ENCODE measurements around the gene GJB4.
"Not testable (repeated sequence)": the region's sequence is repeated elsewhere in the genome, so short reads cannot be mapped to it uniquely, and the experiment has no call there.

Gene GJB4

DNA sequence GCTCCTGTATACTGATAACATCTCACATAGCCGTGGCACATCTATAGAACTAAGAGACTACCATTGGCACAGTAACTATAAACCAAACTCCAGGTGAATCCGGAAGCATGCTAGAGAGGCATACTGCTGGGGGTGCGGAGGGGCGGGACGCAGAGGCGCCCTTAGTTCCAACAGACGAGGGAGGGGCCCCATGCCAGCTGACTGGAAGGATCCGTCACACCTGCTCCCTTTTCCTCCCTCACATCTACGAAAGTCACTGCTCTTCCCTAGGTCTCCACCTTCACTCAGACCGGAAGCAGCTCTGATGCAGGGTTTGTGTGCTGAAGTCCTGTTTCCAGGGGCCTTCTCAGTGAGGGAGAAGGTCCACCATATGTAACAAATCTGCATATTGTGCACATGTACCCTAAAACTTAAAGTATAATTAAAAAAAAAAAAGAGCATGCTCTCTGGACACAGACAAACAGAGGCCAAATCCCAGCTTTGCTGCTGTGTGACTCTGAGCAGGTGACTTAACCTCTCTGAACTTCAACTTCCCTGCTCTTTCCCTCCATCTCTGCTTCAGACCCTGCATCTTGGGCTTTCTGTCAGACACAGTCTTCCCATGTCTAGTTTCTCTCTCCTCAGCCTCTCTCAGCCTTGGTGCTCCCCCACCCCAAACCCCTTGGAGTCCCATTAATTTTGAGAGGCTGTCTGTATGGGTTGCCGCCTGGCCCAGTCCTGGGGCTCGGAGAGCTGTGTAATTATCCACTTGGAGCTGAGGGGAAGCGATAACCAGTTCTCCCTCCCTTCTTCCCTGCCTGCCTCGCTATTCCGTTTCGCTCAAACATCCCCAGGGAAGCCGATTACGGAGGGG, 12.5 kb upstream of the GJB4 start:
- DNase-seq (ENCODE audit: low read depth, low spot score), result no peak

DNA sequence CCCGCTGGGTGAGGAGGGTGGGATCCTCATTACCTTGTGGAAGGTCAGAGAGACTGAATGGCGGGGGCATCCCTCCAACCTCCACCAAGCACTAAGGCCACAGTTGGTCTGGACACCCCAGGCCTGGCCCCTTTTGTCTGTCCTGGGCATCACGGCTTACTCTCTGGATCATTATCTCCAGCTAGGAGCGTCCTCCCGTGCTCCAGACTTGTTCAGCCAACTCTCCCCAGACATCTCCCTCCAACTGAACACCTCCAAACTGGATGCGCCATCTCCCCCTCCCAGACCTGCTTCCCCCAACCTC, 11.9 kb upstream of the GJB4 start:
- DNase-seq (ENCODE audit: low read depth, low spot score), result no peak

DNA sequence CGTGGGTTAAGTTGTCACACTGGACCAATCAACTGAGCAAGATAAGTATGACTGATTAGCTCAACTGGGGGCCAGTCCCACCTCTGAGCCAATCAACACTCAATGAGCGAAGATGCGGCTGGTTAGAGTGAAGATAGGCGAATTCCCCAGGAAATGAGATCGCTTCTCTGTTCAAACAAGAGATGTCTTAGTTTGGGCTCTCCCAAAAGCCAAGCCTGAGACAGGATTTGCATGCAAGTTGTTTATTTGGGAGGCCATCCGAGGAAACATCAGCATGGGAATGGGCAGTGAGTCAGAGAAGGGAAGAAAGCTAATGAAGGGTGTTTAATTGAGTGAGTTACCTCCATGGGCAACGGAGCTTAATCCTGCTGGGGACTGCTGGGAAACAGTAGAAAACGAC, 9.5 kb upstream of the GJB4 start:
- DNase-seq (ENCODE audit: low read depth, low spot score), result no peak

DNA sequence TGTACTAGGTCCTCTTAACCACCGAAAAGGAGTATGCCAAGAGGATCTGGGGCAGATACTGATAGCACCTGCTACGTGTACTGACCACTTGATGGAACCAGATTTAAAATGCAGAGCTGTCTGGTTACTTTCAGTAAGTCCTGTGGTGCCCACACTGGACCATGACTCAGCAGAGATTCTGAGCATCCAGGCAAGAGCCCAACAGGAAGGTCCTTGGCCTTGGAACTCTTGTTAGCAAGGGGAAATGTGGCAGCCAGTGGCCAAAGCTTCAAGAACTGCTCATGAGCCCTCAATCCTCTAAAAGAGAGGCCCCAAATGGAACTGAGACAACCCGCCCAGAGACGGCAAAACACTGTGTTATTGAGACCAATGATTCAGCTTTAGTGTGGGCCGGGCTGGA, 8.9 kb upstream of the GJB4 start:
- no peak for DNase-seq (ENCODE audit: low read depth, low spot score)

DNA sequence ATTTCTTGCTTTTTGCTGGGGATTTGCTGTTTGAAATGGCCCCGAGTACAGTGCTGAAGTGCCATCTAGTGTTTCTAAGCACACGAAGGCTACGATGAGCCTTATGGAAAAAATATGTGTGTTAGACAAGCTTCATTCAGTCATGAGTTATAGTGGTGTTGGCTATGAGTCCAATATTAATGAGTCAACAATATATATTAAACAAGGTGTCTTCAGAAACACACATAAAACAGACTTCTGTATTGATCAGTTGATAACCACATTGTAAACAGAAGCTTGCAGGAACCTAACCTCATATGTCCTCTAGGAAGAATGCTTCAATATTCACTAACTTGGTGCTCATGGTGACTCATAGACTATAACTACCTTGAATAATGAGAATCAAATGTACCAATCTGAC, 6.4 kb upstream of the GJB4 start:
- DNase-seq (ENCODE audit: low read depth, low spot score), result no peak

DNA sequence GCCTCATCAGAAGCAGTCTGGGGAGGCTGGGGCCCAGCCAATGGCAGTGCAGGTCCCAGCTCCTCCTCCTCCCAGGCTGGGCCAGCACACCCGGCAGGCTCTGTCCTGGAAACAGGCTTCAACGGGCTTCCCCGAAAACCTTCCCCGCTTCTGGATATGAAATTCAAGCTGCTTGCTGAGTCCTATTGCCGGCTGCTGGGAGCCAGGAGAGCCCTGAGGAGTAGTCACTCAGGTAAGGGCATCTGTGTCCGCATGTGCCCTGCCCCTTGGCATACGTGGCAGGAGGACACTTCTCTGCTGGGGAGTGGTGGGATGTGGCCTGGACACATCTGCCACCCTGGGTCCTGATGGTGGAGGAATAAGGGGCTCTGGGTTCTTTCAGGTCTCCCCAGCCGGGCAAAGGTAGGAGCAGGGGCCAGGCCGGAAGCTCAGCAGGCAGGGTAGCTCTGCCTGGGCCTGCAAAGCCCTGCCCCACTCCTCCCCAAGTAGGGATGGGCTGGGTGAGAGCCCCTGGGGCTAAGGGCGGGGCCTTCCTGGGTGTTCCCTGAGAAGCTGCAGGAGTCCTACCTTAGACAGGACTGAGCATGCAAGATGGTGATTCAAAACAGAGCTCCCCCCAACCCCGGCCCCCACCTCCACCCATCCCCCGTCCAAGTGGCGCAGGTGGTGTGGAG, 4.4 kb upstream of the GJB4 start, which contains the start of gene GJB5:
GJB5 (plus strand) TSS at position 84 of the 674 bp plus-strand sequence. CDS start 2,284 bp downstream, outside the sequence.
- DNase-seq (ENCODE audit: low read depth, low spot score), result no peak

DNA sequence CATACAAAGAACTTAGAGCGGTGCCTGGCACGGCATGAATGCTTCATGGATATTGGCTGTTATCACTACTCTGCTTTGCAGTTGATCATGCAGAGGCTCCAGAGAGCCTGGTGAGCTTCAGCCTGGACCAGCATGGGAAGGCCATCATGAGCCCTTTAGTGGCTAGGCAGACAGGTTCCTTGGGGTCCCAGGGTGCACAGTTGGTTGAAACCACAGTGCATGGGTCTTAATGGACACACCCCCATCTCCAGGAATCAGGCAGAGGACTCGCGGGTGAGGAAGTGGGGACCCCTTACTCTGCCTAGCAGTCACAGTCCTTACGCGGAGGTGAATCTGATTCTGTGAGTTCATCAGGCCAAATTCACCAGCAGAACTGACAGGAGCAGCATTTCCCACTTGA, 3.6 kb upstream of the GJB4 start:
- DNase-seq (ENCODE audit: low read depth, low spot score), result no peak

DNA sequence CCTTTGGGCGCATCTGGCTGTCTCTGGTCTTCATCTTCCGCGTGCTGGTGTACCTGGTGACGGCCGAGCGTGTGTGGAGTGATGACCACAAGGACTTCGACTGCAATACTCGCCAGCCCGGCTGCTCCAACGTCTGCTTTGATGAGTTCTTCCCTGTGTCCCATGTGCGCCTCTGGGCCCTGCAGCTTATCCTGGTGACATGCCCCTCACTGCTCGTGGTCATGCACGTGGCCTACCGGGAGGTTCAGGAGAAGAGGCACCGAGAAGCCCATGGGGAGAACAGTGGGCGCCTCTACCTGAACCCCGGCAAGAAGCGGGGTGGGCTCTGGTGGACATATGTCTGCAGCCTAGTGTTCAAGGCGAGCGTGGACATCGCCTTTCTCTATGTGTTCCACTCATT, 2.2 kb upstream of the GJB4 start:
- no peak for DNase-seq (ENCODE audit: low read depth, low spot score)

DNA sequence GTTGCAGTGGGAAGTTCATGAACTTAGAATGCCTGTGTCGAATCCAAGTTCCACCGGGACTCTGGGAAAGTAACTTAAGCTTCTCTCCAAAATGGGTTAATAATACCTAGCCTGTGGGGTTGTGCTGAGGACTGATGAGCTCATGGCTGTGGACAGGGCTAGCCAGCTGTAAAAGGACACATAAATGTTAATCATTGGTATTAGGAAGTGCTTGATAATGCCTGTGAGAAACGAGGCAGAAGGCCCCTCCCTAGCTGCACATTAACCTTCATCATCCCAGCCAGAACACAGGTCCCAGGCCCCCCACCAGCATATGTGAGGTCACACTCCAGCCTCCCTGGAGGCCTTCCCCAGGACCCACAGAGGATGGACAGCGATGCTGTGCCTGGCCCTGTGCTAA, 789 bp upstream of the GJB4 start:
- DNase-seq (ENCODE audit: low read depth, low spot score), result no peak

DNA sequence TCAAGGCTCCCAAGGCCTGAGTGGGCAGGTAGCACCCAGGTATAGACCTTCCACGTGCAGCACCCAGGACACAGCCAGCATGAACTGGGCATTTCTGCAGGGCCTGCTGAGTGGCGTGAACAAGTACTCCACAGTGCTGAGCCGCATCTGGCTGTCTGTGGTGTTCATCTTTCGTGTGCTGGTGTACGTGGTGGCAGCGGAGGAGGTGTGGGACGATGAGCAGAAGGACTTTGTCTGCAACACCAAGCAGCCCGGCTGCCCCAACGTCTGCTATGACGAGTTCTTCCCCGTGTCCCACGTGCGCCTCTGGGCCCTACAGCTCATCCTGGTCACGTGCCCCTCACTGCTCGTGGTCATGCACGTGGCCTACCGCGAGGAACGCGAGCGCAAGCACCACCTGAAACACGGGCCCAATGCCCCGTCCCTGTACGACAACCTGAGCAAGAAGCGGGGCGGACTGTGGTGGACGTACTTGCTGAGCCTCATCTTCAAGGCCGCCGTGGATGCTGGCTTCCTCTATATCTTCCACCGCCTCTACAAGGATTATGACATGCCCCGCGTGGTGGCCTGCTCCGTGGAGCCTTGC, 1.7 kb downstream of the GJB4 start:
- DNase-seq (ENCODE audit: low read depth, low spot score), result no peak

DNA sequence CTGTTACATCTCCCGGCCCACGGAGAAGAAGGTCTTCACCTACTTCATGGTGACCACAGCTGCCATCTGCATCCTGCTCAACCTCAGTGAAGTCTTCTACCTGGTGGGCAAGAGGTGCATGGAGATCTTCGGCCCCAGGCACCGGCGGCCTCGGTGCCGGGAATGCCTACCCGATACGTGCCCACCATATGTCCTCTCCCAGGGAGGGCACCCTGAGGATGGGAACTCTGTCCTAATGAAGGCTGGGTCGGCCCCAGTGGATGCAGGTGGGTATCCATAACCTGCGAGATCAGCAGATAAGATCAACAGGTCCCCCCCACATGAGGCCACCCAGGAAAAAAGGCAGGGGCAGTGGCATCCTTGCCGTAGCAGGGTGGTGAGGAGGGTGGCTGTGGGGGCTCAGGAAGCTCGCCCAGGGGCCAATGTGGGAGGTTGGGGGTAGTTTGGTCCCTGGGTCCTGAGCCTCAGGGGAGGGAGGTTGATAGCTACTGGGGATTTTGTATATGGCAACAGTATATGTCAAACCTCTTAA, 2.3 kb downstream of the GJB4 start:
- no peak for DNase-seq (ENCODE audit: low read depth, low spot score)

DNA sequence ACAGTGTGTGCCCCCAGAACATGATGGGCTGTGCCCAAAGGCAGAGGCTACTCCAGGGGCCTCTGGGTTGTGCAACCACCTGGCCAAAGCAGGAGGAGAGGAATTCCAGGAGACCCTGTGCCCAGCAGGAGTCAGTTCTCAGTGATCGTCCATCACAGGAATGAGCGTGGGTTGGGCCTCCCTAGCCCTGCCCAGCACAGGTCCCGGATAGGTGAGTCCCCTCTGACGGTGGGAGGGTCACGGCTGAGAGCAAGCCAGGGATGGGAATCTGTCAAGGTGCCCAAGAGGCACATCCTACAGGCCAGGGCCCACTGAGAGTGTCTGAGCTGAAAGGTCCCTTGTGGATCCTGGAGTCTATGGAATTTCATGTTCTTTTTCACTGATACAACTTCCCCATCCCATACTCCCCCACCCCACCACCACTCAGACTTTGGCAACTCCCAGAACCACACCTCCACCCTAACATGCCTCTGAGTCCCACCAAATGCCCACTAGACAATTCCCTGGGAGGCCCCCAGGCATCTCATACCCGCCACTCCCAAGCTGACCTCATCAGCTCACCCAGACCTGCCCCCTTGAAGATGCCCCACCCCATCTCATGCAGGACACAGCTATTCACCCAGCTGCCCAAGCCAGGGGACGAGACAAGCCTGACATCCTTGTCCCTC, 3.1 kb downstream of the GJB4 start:
- no peak for DNase-seq (ENCODE audit: low read depth, low spot score)

DNA sequence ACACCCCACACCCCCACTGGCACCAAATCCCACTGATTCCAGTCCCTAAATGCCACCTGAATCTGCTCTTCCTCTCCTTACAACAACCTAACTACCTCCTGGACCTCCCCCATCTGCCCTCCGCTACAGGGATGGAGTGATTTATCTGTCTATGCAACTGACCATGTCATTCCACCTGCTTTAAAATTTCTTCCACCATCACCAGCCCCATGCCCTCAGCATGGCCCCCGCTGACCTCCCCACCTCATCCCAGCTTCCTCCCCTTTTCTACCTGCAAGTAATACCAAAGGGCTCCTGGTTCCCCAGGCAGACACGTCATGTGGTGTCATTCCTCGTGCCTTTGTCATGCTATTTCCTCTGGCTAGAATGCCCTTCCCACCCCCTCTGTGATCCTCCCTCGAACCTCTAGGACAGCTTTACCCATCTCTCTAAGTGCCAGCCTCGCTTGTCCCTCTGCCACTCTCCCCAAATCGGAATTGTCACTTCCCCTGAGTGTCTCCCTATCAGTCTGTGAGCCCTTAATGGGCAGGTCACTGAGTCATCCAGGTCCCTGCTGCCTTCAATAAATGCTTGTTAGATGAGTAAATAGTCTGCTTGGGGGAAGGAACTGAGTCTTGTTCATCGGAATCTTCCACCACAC, 3.7 kb downstream of the GJB4 start:
- DNase-seq (ENCODE audit: low read depth, low spot score), result no peak

DNA sequence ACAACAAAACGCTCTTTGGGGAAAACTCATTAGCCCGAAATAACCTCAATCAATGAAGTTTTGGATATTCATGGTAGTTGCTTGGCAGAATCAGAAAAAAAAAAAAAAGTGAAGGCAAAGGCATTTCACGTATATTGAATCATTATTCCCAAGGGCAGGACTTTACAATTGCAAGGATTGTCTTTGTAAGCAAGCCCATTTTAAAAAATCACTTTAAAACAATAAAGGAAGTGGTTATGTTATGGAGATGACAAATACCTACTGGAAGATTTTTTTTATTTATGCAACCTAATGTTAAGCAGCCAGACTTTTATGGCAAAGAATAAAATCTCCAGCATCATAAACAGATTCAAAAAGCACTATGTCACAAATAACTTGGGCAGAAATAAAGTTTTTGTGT, 9.3 kb downstream of the GJB4 start:
- no peak for DNase-seq (ENCODE audit: low read depth, low spot score)

DNA sequence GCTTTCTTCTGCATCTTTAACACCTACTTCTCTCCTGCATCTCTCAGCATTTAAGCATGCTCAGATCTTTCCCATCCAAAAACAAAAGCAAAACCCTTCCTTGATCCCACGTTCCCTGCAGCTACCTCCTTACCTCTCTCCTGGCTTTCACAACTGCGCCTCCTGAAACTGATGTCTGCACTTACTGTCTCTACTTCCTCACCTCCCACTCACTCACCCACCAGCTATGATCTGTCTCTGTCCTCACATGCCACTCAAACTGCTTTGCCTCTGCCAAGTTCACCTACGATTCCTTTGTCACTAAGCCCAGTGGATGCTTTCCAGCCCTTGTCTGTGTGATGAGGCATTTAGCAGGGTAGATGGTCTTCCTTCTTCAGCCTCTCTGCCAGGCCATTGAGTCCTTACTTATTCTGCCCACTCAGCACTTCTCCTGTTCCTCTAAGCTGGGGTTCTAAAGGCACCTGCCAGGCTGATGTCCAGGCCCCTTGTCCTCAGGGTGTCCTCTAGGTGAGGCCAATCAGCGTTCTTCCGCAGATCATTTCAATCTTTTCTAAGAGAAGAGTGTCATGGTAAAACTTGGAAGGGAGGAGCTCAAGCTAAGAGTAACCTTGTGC, 11.5 kb downstream of the GJB4 start:
- DNase-seq (ENCODE audit: low read depth, low spot score), result no peak

DNA sequence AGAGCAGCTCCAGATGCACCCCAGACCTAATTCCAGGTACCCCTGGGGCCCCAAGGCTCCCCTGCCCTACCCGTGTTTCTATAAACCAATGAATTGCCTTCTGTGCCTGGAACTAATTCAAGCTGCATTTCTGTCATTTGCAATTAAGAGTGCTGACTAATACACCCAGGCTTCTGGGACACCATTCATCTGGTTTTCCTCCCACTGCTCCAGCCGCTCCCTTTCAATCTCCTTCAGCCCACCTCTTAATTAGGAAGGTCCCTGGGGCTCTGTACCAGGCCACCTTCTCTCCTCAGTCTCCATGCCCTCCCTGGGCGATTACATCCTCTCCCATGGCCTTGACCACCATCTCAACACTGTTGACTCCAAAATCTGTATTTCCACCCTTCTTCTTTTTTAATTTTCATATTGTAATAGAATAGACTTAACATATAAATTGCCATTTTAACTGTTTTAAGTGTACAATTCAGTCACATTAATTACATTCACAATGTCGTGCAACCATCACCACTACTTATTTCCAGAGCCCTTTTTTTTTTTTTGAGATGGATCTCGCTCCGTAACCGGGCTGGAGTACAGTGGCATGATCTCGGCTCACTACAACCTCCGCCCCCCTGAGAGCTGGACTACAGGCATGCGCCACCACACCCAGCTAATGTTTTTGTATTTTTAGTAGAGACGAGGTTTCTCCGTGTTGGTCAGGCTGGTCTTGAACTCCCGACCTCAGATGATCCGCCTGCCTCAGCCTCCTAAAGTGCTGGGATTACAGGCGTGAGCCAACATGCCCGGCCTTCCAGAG, 12.2 kb downstream of the GJB4 start:
- no peak for DNase-seq (ENCODE audit: low read depth, low spot score)

DNA sequence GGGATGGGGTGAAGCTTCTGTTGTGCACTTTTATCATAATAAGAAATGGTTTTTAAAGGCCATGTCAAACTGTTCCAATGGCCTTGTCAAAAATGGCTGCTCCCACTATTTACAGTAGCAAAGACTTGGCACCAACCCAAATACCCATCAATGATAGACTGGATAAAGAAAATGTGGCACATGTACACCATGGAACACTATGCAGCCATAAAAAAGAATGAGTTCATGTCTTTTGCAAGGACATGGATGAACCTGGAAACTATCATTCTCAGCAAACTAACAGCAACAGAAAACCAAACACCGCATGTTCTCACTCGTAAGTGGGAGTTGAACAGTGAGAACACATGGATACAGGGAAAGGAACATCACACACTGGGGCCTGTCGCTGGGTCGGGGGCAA, 13.6 kb downstream of the GJB4 start:
- not testable (repeated sequence) for DNase-seq (ENCODE audit: low read depth, low spot score)

DNA sequence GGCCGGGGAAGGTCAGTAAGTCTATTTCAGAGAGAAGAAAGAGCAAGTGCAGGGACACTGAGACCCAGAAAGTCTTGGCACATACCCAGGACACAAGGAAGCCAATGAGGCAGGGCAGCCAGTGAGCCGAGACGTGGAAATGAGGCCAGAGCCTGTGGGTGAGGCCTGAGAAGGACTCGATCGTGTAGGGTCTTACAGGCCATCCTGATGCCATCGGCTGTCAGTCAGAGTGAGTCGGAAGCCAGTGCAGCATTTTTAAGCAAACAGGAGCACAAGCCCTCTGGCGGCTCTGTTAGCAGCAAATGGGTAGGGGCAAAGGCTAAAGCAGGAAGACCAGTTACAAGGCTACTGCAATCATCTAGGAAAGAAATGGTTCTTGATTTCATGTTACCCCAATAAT, 15.4 kb downstream of the GJB4 start:
- DNase-seq (ENCODE audit: low read depth, low spot score), result no peak

DNA sequence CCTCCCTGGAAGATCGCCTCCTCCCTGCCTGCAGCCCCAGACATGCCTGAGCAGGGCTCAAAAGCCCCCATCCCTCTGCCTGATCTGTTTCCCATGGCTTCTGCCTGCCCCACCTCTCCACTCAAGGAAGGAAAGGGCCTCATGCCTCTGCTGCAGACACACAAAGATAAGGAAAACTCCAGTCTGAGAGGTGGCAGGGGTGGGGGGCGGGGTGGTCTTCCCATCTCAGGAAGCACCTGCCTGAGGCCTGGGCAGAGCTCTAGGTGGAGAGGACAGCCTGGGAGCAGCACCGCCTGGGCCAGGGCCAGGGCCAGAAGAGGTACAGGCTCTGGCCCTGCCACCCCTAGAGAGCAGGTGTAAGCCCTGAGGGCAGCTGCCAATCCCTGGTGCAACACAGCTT, 17.4 kb downstream of the GJB4 start:
- DNase-seq (ENCODE audit: low read depth, low spot score), result no peak

DNA sequence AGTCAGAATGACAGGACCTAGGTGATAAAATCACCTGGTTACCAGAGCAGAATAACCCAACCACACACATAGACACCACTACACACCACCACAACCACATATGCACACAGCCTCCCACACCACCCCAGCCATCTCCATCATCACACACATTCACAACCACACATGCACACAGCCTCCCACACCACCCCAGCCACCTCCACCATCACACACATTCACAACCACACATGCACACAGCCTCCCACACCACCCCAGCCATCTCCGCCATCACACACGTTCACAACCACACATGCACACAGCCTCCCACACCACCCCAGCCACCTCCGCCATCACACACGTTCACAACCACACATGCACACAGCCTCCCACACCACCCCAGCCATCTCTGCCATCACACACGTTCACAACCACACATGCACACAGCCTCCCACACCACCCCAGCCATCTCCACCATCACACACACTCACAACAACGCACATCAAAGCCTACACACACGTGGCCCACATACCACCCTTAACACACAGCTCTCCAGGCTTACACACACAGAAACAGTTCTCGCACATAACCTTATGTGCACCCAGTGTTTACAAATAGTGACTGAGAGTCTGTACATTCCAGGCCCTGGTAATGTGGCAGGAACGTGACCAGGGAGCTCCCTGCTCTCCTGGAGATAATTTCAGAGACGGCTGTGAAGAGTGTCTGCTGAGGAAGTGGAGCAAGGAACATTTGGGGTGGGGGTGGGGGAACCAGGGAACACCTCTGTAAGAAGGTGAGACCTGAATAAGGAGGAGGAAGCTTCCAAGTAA, 18.2 kb downstream of the GJB4 start:
- DNase-seq (ENCODE audit: low read depth, low spot score), result no peak
